ENCODE data around the gene AARS2.
"Not testable (repeated sequence)": the region's sequence is repeated elsewhere in the genome, so short reads cannot be mapped to it uniquely, and the experiment has no call there.

Gene AARS2

DNA sequence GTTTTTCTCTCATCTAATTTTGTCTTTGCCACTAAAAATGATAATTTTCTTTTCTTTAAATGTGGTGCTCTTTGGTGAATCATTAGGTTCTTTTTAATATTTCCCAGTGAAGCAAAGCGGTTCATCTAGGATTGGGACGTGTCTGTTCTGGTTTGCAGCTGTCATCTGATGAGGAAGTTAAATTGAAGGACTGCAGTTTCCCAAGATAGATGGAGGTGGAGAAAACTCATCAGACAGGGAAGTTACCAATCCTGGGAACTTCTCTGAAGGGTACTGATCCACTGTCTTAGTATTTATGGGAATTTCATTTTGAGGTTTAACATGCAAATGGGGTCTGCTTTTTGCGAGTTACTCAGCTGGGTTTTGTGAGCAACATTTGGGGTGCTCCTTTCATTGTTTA, 2.4 kb upstream of the AARS2 start:
- no peak overlapping the region for H3K4me3 ChIP-seq (ENCODE audit: low read depth, low read length)
- H3K27me3 ChIP-seq (replicated peaks): peaks cover 6% of the 10 kb centered on the region
- DNase-seq: no peak
- no peak overlapping the region for H3K27ac ChIP-seq
- TF ChIP-seq, protein P1, sequence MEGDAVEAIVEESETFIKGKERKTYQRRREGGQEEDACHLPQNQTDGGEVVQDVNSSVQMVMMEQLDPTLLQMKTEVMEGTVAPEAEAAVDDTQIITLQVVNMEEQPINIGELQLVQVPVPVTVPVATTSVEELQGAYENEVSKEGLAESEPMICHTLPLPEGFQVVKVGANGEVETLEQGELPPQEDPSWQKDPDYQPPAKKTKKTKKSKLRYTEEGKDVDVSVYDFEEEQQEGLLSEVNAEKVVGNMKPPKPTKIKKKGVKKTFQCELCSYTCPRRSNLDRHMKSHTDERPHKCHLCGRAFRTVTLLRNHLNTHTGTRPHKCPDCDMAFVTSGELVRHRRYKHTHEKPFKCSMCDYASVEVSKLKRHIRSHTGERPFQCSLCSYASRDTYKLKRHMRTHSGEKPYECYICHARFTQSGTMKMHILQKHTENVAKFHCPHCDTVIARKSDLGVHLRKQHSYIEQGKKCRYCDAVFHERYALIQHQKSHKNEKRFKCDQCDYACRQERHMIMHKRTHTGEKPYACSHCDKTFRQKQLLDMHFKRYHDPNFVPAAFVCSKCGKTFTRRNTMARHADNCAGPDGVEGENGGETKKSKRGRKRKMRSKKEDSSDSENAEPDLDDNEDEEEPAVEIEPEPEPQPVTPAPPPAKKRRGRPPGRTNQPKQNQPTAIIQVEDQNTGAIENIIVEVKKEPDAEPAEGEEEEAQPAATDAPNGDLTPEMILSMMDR (IDR thresholded peaks at IDR 0.05; ENCODE audit: low read depth, low read length, missing control alignments): no peak
- in situ Hi-C loops (cut with HindIII; ENCODE audit: low pct_ligation_motif_present, low sequenced_read_pairs): no loop called here
- H3K36me3 ChIP-seq (replicated peaks): peaks cover 11% of the 10 kb centered on the region

DNA sequence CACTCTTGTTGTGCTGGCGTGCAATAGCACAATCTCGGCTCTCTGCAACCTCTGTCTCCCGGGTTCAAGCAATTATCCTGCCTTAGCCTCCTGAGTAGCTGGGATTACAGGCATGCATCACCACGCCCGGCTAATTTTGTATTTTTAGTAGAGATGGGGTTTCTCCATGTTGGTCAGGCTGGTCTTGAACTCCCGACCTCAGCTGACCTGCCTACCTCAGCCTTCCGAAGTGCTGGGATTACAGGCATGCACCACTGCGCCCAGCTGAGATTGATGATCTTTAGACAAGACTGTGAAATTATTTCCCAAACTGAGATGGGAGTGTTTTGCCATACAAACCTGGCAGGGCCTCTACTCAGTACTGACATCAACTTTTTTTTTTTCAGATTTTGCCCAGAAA, 1.5 kb upstream of the AARS2 start:
- in situ Hi-C loops (cut with HindIII; ENCODE audit: low pct_ligation_motif_present, low sequenced_read_pairs); H3K27me3 ChIP-seq (replicated peaks); DNase-seq; H3K27ac ChIP-seq; H3K4me3 ChIP-seq (ENCODE audit: low read depth, low read length): not testable (repeated sequence)
- H3K36me3 ChIP-seq (replicated peaks): peaks cover 18% of the 10 kb centered on the region

DNA sequence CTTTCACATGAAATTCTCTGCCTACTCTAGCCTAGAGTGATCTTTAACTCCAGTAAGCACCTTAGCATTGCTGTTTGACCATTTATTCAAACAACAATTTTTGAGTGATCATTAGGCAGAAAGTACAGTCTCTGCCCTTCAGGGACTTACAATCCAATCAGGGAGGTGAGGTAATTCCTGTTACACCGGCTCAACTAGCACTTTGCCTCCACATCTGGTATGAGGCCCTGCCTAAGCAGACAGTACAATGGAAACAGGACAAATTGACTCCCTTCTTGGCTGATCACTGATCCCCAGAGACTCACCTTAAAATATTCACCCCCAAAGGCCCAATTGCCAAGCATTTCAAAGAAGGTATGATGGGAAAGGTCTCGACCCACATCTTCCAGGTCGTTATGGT, 1.4 kb downstream of the AARS2 start:
- in situ Hi-C loops (cut with HindIII; ENCODE audit: low pct_ligation_motif_present, low sequenced_read_pairs): no loop called here
- TF ChIP-seq, protein P1 (IDR thresholded peaks at IDR 0.05; ENCODE audit: low read depth, low read length, missing control alignments): no peak
- Histone ChIP-seq H3K4me3 (ENCODE audit: low read depth, low read length) (no peak overlapping the region), H3K27ac (no peak overlapping the region), H3K27me3 (replicated peaks) (no peaks in the 10 kb centered on the region), H3K36me3 (replicated peaks) (peaks cover 31% of the 10 kb centered on the region)
- no peak for DNase-seq

DNA sequence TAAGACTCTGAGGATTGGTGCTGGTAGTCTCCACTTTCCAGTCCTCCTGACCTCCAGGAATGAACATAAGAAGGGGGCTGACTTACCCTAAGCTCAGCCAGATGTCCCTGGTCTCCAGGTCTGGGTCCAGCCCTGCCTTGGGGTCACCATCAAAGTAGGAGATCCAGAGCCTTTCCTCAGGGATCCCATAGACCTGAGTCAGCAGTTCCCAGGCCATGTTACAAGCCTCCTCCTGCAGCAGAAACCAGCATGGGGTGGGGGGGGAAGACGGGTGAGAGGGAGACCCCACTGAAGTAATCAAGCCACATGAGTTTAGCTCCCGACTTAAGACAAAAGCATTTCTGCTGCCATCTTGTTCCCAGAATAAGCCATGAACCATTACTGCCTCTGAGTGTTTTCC, 1.8 kb downstream of the AARS2 start:
- no peak for DNase-seq
- peaks cover 34% of the 10 kb centered on the region for H3K36me3 ChIP-seq (replicated peaks)
- TF ChIP-seq, protein P1 (IDR thresholded peaks at IDR 0.05; ENCODE audit: low read depth, low read length, missing control alignments): no peak
- no peak overlapping the region for H3K4me3 ChIP-seq (ENCODE audit: low read depth, low read length)
- no peaks in the 10 kb centered on the region for H3K27me3 ChIP-seq (replicated peaks)
- no peak overlapping the region for H3K27ac ChIP-seq
- in situ Hi-C loops (cut with HindIII; ENCODE audit: low pct_ligation_motif_present, low sequenced_read_pairs): no loop called here

DNA sequence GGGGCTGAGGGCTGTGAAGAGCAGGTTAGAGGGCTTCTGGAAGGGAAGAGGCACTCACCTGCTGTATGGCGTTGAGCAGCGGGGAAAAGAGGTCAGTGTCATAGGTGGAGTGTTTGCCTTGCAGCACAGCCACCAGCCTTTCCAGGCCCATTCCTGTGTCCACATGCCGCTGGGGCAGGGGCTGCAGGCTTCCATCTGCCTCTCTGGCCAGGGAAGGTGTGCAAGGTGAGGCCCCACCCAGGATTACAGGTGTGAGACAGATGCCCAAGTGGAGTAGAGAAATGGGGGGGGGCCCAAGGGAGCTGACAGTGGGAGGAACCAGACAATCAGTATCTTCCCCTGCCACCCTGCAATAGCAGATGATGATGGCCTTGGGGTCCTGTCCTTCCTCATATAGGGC, 2.9 kb downstream of the AARS2 start:
- no peak for DNase-seq
- Histone ChIP-seq H3K27me3 (replicated peaks) (no peaks in the 10 kb centered on the region), H3K36me3 (replicated peaks) (peaks cover 45% of the 10 kb centered on the region), H3K27ac (no peak overlapping the region), H3K4me3 (ENCODE audit: low read depth, low read length) (no peak overlapping the region)
- in situ Hi-C loops (cut with HindIII; ENCODE audit: low pct_ligation_motif_present, low sequenced_read_pairs): no loop called here
- TF ChIP-seq, protein P1 (IDR thresholded peaks at IDR 0.05; ENCODE audit: low read depth, low read length, missing control alignments): no peak

DNA sequence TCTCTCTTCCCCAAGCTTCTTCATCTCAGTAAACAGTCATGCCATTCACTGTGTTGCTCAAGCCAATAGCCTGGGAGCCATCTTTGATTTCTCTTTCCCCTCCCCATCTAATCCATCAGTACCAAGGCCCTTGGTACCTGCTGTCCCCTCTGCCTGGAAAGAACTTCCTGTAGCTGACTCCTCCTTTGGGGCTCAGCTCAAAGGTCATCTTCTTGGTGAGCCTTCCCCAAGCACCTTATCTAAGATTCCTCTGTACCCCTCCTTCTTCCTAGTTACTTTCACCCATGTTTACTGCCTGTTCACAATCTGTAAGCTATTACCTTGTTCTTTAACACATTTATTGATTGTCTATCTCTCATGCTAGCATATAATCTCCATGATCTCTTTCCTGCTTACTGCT, 3.5 kb downstream of the AARS2 start:
- TF ChIP-seq, protein P1 (IDR thresholded peaks at IDR 0.05; ENCODE audit: low read depth, low read length, missing control alignments): no peak
- H3K27ac ChIP-seq: no peak overlapping the region
- no peak overlapping the region for H3K4me3 ChIP-seq (ENCODE audit: low read depth, low read length)
- H3K27me3 ChIP-seq (replicated peaks): no peaks in the 10 kb centered on the region
- peaks cover 51% of the 10 kb centered on the region for H3K36me3 ChIP-seq (replicated peaks)
- in situ Hi-C loops (cut with HindIII; ENCODE audit: low pct_ligation_motif_present, low sequenced_read_pairs): no loop called here
- no peak for DNase-seq

All from brain microvascular endothelial cell (primary cell).